GM13977 (cell line): ENCODE results near the gene HS3ST4.
"Not testable (repeated sequence)": the region's sequence is repeated elsewhere in the genome, so short reads cannot be mapped to it uniquely, and the experiment has no call there.

Source experiments
- DNase-seq: peaks from one replicate; pipeline ENCODE4 v3.0.0; 2012; ENCODE audit warnings: low spot score
- CTCF ChIP-seq: IDR thresholded peaks from 2 replicates; pipeline ENCODE4 v1.5.1; 2012; ENCODE audit warnings: mild to moderate bottlenecking, control low read depth; ENCODE audit not compliant: insufficient read depth; ENCODE audit errors: extremely low read depth, missing control alignments
- in situ Hi-C: fragments of 300-500 bp; cut with MboI; formaldehyde crosslinking; loops from one replicate; pipeline ENCODE4 v1.12.0; 2022; ENCODE audit warnings: low sequenced_read_pairs, low pct_unique_long_range_greater_than_20kb, mixed read lengths, inconsistent platforms; ENCODE audit not compliant: unreplicated experiment

The HS3ST4 gene

GRCh38 chr16:25748092-25748654, 56.4 kb downstream of the HS3ST4 start:
- no peak for TF ChIP-seq CTCF
- in situ Hi-C loops: no loop called here
- DNase-seq: no peak

GRCh38 chr16:25750488-25751216, 58.9 kb downstream of the HS3ST4 start:
- in situ Hi-C loops: no loop called here
- no peak for DNase-seq
- no peak for TF ChIP-seq CTCF

GRCh38 chr16:25751230-25751835, 59.6 kb downstream of the HS3ST4 start:
- in situ Hi-C loops: no loop called here
- no peak for DNase-seq
- TF ChIP-seq CTCF: no peak

GRCh38 chr16:25764466-25764865, 72.7 kb downstream of the HS3ST4 start:
- DNase-seq: no peak
- no peak for TF ChIP-seq CTCF
- in situ Hi-C loops: no loop called here

GRCh38 chr16:25771216-25771615, 79.5 kb downstream of the HS3ST4 start:
- no peak for DNase-seq
- in situ Hi-C loops: no loop called here
- no peak for TF ChIP-seq CTCF

- TF ChIP-seq CTCF: no peak
- in situ Hi-C loops: no loop called here
- DNase-seq: no peak
Observed at GRCh38 chr16:25771812-25772568, 80.2 kb downstream of the HS3ST4 start.

GRCh38 chr16:25776214-25776613, 84.5 kb downstream of the HS3ST4 start:
- DNase-seq, in situ Hi-C loops: not testable (repeated sequence)
